Activated T-helper 17 cell treated with anti-CD3 and anti-CD28 coated beads, Interleukin-2, amount 50 U/mL, for 72 hours (primary cell): ENCODE data around the gene INAVA. TPM values are rescaled to one million over a fixed set of nuclear protein-coding genes. Genes with fewer than 3 reads are reported as not detected.

ENCODE experiments used
- ATAC-seq: fragments of 150-1000 bp; cut with Tn5 transposase; replicated peaks from 2 replicates; pipeline ENCODE4 v1.10.0; 2021; ENCODE audit warnings: mild to moderate bottlenecking, moderate library complexity
- H3K27ac Mint-ChIP-seq: one replicate; pipeline ENCODE4 v1.8.0; 2022; ENCODE audit warnings: mixed read lengths
- H3K27me3 Mint-ChIP-seq: one replicate; pipeline ENCODE4 v1.8.0; 2022; ENCODE audit warnings: mixed read lengths
- H3K36me3 Mint-ChIP-seq: one replicate; pipeline ENCODE4 v1.8.0; 2022; ENCODE audit warnings: low read depth, mild to moderate bottlenecking, mixed read lengths
- H3K4me1 Mint-ChIP-seq: one replicate; pipeline ENCODE4 v1.8.0; 2022; ENCODE audit warnings: mixed read lengths
- H3K4me3 Mint-ChIP-seq: one replicate; pipeline ENCODE4 v1.8.0; 2022; ENCODE audit warnings: mild to moderate bottlenecking, mixed read lengths
- H3K9me3 Mint-ChIP-seq: one replicate; pipeline ENCODE4 v1.8.0; 2022; ENCODE audit warnings: mixed read lengths
- total RNA-seq, 2 donors: library from RNA; stranded (reverse); gene quantifications; one replicate each; pipeline ENCODE4 v1.2.3, GENCODE V29; 2022

Gene INAVA
- total RNA-seq, 2 donors from 2014 or later: 0.13 to 0.19 TPM

- H3K9me3 Mint-ChIP-seq: no peaks in the 10 kb centered on the region
- peak overlapping the region; percentile 68 for H3K27ac Mint-ChIP-seq
- peak overlapping the region; percentile 57 for H3K4me3 Mint-ChIP-seq
- peaks cover 19% of the 10 kb centered on the region for H3K27me3 Mint-ChIP-seq
- ATAC-seq: peak; percentile 77
- peaks cover 35% of the 10 kb centered on the region for H3K4me1 Mint-ChIP-seq
- peaks cover 5% of the 10 kb centered on the region for H3K36me3 Mint-ChIP-seq
These were observed 24.8 kb upstream of the INAVA start for GRCh38 chr1:200869753-200870391.

- peaks cover 5% of the 10 kb centered on the region for H3K36me3 Mint-ChIP-seq
- H3K4me1 Mint-ChIP-seq: peaks cover 32% of the 10 kb centered on the region
- H3K4me3 Mint-ChIP-seq: peak within 1 kb of the TSS; percentile 62
- peaks cover 19% of the 10 kb centered on the region for H3K27me3 Mint-ChIP-seq
- H3K27ac Mint-ChIP-seq: no peak within 1 kb of the TSS
- H3K9me3 Mint-ChIP-seq: no peaks in the 10 kb centered on the region
- no peak for ATAC-seq
These were observed 22.1 kb upstream of the INAVA start, which contains the start of gene GPR25 for GRCh38 chr1:200872446-200873115. GPR25 (plus strand) TSS chr1:200872981; CDS start chr1:200873038, 57 bp downstream.

- H3K4me3 Mint-ChIP-seq: no peak overlapping the region
- H3K9me3 Mint-ChIP-seq: no peaks in the 10 kb centered on the region
- peaks cover 35% of the 10 kb centered on the region for H3K4me1 Mint-ChIP-seq
- H3K27me3 Mint-ChIP-seq: peaks cover 19% of the 10 kb centered on the region
- no peak for ATAC-seq
- no peak overlapping the region for H3K27ac Mint-ChIP-seq
- peaks cover 5% of the 10 kb centered on the region for H3K36me3 Mint-ChIP-seq
These were observed 21.5 kb upstream of the INAVA start for GRCh38 chr1:200873116-200873670.

GRCh38 chr1:200873671-200874397 lies 20.9 kb upstream of the INAVA start:
- Mint-ChIP-seq H3K4me3 (peak overlapping the region; percentile 62), H3K36me3 (peaks cover 5% of the 10 kb centered on the region), H3K9me3 (no peaks in the 10 kb centered on the region), H3K27ac (no peak overlapping the region), H3K4me1 (peaks cover 41% of the 10 kb centered on the region), H3K27me3 (peaks cover 19% of the 10 kb centered on the region)
- ATAC-seq: no peak

- ATAC-seq: no peak
- Mint-ChIP-seq H3K36me3 (peaks cover 5% of the 10 kb centered on the region), H3K27me3 (peaks cover 19% of the 10 kb centered on the region), H3K9me3 (no peaks in the 10 kb centered on the region), H3K4me3 (peak overlapping the region; percentile 62), H3K27ac (peak overlapping the region; percentile 12), H3K4me1 (peaks cover 36% of the 10 kb centered on the region)
These were observed 20.0 kb upstream of the INAVA start for GRCh38 chr1:200874694-200875093.

GRCh38 chr1:200875416-200875815 lies 19.3 kb upstream of the INAVA start:
- peaks cover 38% of the 10 kb centered on the region for H3K4me1 Mint-ChIP-seq
- no peak for ATAC-seq
- H3K27me3 Mint-ChIP-seq: peaks cover 19% of the 10 kb centered on the region

GRCh38 chr1:200877010-200877409 lies 17.7 kb upstream of the INAVA start:
- no peak for ATAC-seq
- H3K27me3 Mint-ChIP-seq: peaks cover 10% of the 10 kb centered on the region
- peak overlapping the region; percentile 10 for H3K4me3 Mint-ChIP-seq
- H3K9me3 Mint-ChIP-seq: no peaks in the 10 kb centered on the region
- peaks cover 40% of the 10 kb centered on the region for H3K4me1 Mint-ChIP-seq
- H3K36me3 Mint-ChIP-seq: peaks cover 5% of the 10 kb centered on the region
- H3K27ac Mint-ChIP-seq: no peak overlapping the region

More at GRCh38 chr1:200875416-200875815, 19.3 kb upstream of the INAVA start:
- Mint-ChIP-seq H3K27ac (no peak overlapping the region), H3K36me3 (peaks cover 5% of the 10 kb centered on the region), H3K4me3 (peak overlapping the region; percentile 62), H3K9me3 (no peaks in the 10 kb centered on the region)

- peak; percentile 85 for ATAC-seq
- peak overlapping the region; percentile 42 for H3K4me3 Mint-ChIP-seq
- peaks cover 9% of the 10 kb centered on the region for H3K27me3 Mint-ChIP-seq
- peaks cover 5% of the 10 kb centered on the region for H3K36me3 Mint-ChIP-seq
- peak overlapping the region; percentile 8 for H3K27ac Mint-ChIP-seq
- peaks cover 40% of the 10 kb centered on the region for H3K4me1 Mint-ChIP-seq
- no peaks in the 10 kb centered on the region for H3K9me3 Mint-ChIP-seq
These were observed 16.7 kb upstream of the INAVA start for GRCh38 chr1:200877839-200878551.

GRCh38 chr1:200880212-200880611 lies 14.5 kb upstream of the INAVA start:
- peak overlapping the region; percentile 64 for H3K27ac Mint-ChIP-seq
- H3K36me3 Mint-ChIP-seq: no peaks in the 10 kb centered on the region
- H3K9me3 Mint-ChIP-seq: no peaks in the 10 kb centered on the region
- H3K4me3 Mint-ChIP-seq: peak overlapping the region; percentile 47
- peaks cover 32% of the 10 kb centered on the region for H3K4me1 Mint-ChIP-seq
- ATAC-seq: peak; percentile 82
- H3K27me3 Mint-ChIP-seq: no peaks in the 10 kb centered on the region

GRCh38 chr1:200883118-200883517 lies 11.6 kb upstream of the INAVA start:
- H3K4me3 Mint-ChIP-seq: peak overlapping the region; percentile 47
- peaks cover 30% of the 10 kb centered on the region for H3K4me1 Mint-ChIP-seq
- H3K9me3 Mint-ChIP-seq: no peaks in the 10 kb centered on the region
- ATAC-seq: no peak
- no peaks in the 10 kb centered on the region for H3K27me3 Mint-ChIP-seq
- no peaks in the 10 kb centered on the region for H3K36me3 Mint-ChIP-seq
- H3K27ac Mint-ChIP-seq: no peak overlapping the region

- no peak for ATAC-seq
- Mint-ChIP-seq H3K27me3 (no peaks in the 10 kb centered on the region), H3K27ac (no peak overlapping the region), H3K9me3 (no peaks in the 10 kb centered on the region), H3K4me1 (peaks cover 32% of the 10 kb centered on the region), H3K4me3 (peak overlapping the region; percentile 35), H3K36me3 (no peaks in the 10 kb centered on the region)
These were observed 8.9 kb upstream of the INAVA start for GRCh38 chr1:200885623-200886402.

- no peaks in the 10 kb centered on the region for H3K36me3 Mint-ChIP-seq
- H3K27me3 Mint-ChIP-seq: no peaks in the 10 kb centered on the region
- H3K9me3 Mint-ChIP-seq: no peaks in the 10 kb centered on the region
- peaks cover 26% of the 10 kb centered on the region for H3K4me1 Mint-ChIP-seq
- H3K4me3 Mint-ChIP-seq: peak overlapping the region; percentile 41
- H3K27ac Mint-ChIP-seq: no peak overlapping the region
- no peak for ATAC-seq
These were observed 8.1 kb upstream of the INAVA start for GRCh38 chr1:200886594-200886993.

GRCh38 chr1:200887036-200887435 lies 7.7 kb upstream of the INAVA start:
- Mint-ChIP-seq H3K27me3 (peaks cover 2% of the 10 kb centered on the region), H3K27ac (no peak overlapping the region), H3K4me1 (peaks cover 26% of the 10 kb centered on the region), H3K36me3 (no peaks in the 10 kb centered on the region), H3K4me3 (peak overlapping the region; percentile 41), H3K9me3 (no peaks in the 10 kb centered on the region)
- ATAC-seq: no peak
